KOPT-K1 (cell line): ENCODE measurements around the gene RDH16.
"Not testable (repeated sequence)": the region's sequence is repeated elsewhere in the genome, so short reads cannot be mapped to it uniquely, and the experiment has no call there.

Experiments
- H3K27ac ChIP-seq: fragments of 200-600 bp; sonication (generic); 2 replicates; pipeline ENCODE4 v1.5.1; 2016; ENCODE audit warnings: antibody characterized with exemption, mild to moderate bottlenecking, low read depth, low read length; ENCODE audit not compliant: poor library complexity, severe bottlenecking
- H3K36me3 ChIP-seq: fragments of 200-600 bp; sonication (generic); 2 replicates; pipeline ENCODE4 v1.5.1; 2017; ENCODE audit warnings: antibody characterized with exemption, mild to moderate bottlenecking, low read length, moderate library complexity; ENCODE audit not compliant: insufficient read depth
- H3K9me3 ChIP-seq: fragments of 200-600 bp; sonication (generic); 2 replicates; pipeline ENCODE4 v1.5.1; 2017; ENCODE audit warnings: antibody characterized with exemption, low read length, mild to moderate bottlenecking; ENCODE audit not compliant: insufficient read depth, poor library complexity, severe bottlenecking

The RDH16 gene

GRCh38 chr12:56948881-56949280 is 8.5 kb downstream of the RDH16 start:
- H3K27ac ChIP-seq = no peak overlapping the region
- no peaks in the 10 kb centered on the region for H3K36me3 ChIP-seq
- no peaks in the 10 kb centered on the region for H3K9me3 ChIP-seq

DNA sequence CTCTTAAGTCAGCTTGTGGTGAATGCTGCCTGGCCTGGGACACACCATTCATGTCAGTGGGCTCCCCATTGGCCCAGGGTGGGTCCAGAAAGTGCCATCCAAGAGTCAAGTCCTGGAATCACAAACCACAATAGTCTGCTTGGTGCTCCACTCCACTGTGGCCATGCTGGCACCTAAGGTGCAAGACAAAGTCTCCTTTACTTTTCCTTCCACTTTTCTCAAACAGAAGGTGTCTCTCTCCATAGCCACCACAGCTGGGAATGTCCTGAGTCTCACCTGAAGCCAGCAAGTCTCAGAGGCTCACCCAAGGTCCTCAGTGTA is 9.0 kb downstream of the RDH16 start:
- Histone ChIP-seq H3K9me3 (peaks cover 4% of the 10 kb centered on the region), H3K36me3 (no peaks in the 10 kb centered on the region), H3K27ac (no peak overlapping the region)

DNA sequence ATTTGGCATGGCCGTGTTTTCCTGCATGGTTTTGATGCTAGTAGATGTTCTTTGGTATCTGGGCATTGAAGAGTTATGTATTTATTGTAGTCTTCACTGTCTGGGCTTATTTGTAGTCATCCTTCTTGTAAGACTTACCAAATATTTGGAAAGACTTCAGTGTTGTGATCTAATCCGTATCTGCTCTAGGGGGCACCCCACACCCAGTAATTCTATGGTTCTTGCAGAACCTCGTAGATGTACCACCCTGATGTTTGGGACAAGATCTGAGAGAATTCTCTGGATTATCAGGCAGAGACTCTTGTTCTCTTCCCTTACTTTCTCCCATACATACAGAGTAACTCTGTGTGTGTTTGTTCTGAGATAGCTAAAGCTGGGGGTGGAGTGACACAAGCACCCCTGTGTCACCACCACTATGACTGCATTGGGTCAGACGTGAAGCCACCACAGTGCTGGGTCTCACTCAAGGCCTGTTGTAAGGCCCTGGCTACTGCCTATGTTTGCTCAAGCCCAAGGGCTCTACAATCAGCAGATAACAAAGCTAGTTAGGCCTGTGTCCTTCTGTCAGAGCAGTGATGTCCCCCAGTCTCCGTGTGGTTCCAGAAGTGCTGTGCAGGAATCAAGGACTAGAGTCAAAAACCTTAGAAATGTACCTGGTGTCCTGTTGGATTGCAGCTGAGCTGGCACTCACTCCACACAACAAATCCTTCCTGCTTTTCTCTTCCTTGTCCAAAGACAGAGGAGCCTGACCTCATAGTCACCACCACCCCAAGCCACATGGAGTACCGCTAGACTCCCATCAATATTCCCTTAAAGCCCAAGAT is 9.6 kb downstream of the RDH16 start:
- Histone ChIP-seq H3K9me3 (peaks cover 9% of the 10 kb centered on the region), H3K36me3 (no peaks in the 10 kb centered on the region), H3K27ac (no peak overlapping the region)

GRCh38 chr12:56943878-56944277 is 13.5 kb downstream of the RDH16 start:
- no peaks in the 10 kb centered on the region for H3K36me3 ChIP-seq
- H3K27ac ChIP-seq = no peak overlapping the region
- peaks cover 14% of the 10 kb centered on the region for H3K9me3 ChIP-seq

DNA sequence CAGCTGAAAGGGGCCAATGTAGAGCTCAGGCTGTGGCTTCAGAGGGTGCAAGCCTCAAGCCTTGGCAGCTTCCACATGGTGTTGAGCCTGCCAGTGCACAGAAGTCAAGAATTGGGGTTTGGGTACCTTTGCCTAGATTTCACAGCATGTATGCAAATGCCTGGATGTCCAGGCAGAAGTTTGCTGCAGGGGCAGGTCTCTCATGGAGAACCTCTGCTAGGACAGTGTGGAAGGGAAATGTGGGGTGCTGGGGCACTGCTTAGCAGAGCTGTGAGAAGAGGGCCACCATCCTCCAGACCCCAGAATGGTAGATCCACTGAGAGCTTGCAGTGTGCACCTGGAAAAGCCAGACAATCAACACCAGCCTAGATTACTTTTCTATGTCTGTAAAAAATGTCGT is 14.0 kb downstream of the RDH16 start:
- not testable (repeated sequence) for H3K36me3 ChIP-seq, H3K27ac ChIP-seq
- H3K9me3 ChIP-seq = peaks cover 14% of the 10 kb centered on the region

DNA sequence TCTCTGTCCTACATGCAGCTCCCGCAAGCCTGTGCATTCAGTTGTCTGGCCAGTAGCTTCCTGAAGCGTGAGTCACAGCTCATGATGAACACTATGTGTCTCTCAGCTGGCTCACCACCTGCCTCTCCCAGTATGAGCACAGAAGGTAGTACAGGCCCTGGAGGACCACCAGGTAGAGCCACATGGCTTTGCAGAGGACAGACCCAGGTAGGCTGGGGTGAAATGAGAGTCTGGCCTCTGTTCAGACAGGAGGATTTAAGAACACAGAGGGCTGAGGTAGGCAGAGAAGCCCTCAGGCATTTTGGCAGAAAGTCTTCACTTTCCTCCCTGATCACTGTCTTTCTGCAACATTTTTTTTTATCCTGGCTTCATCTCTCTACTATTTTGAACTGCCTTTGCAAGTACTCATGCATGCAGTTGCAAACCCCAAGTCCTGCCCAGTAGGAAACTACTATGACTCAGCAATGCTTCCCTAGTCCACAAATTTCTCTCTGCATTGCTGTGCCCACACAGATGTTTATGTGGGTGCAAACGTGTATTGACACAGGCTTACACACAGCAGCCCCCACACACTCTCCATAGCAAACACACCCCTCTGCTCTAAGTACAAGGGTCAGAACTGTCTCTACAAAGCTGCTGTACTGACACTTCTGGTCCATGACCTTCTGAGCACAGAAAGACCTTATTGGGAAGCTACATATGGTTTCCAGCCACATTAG is 15.9 kb downstream of the RDH16 start:
- peaks cover 14% of the 10 kb centered on the region for H3K9me3 ChIP-seq
- H3K27ac ChIP-seq = no peak overlapping the region
- no peaks in the 10 kb centered on the region for H3K36me3 ChIP-seq

GRCh38 chr12:56940942-56941298 is 16.5 kb downstream of the RDH16 start:
- H3K27ac ChIP-seq, H3K36me3 ChIP-seq: not testable (repeated sequence)
- peaks cover 14% of the 10 kb centered on the region for H3K9me3 ChIP-seq

GRCh38 chr12:56935752-56936151 is 21.7 kb downstream of the RDH16 start:
- Histone ChIP-seq H3K36me3 (no peaks in the 10 kb centered on the region), H3K9me3 (no peaks in the 10 kb centered on the region), H3K27ac (no peak overlapping the region)

GRCh38 chr12:56935157-56935556 is 22.3 kb downstream of the RDH16 start:
- Histone ChIP-seq H3K27ac (no peak overlapping the region), H3K36me3 (no peaks in the 10 kb centered on the region), H3K9me3 (no peaks in the 10 kb centered on the region)

- Histone ChIP-seq H3K9me3 (no peaks in the 10 kb centered on the region), H3K36me3 (no peaks in the 10 kb centered on the region), H3K27ac (no peak within 1 kb of the TSS)
Observed at GRCh38 chr12:56933826-56934625, 23.4 kb downstream of the RDH16 start, which contains the start of gene SDR9C7. TSS of gene SDR9C7 (minus strand) at chr12:56934408. CDS start at chr12:56934261, 147 bp downstream.

DNA sequence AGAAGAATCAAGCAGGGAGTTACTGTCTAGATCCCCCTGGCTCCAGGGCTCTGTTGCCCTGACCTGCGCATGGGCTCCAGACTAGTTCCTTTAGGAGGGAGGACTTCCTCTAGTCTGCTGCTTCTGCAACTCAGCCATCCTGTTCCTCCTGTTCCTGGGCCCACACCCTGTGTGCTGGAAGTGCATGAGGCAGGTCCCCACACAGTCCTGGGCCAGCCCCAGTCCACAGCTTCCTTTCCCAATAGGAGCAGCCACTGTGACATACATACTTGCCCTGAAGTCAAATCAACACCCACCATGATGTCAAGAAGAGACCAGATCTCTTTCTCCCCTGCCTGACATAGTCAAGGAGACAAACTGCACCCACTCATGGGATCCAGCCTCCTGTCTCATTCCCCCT is 24.5 kb downstream of the RDH16 start:
- no peak overlapping the region for H3K27ac ChIP-seq
- no peaks in the 10 kb centered on the region for H3K9me3 ChIP-seq

GRCh38 chr12:56932146-56932545 is 25.3 kb downstream of the RDH16 start:
- H3K27ac ChIP-seq = peak overlapping the region; percentile 59
- H3K9me3 ChIP-seq = no peaks in the 10 kb centered on the region
- no peaks in the 10 kb centered on the region for H3K36me3 ChIP-seq

More for the DNA sequence above, 24.5 kb downstream of the RDH16 start:
- H3K36me3 ChIP-seq = no peaks in the 10 kb centered on the region

- Histone ChIP-seq H3K9me3 (no peaks in the 10 kb centered on the region), H3K36me3 (no peaks in the 10 kb centered on the region), H3K27ac (peak overlapping the region; percentile 59)
Observed at GRCh38 chr12:56931474-56931978, 25.9 kb downstream of the RDH16 start.

GRCh38 chr12:56930241-56930640 is 27.2 kb downstream of the RDH16 start:
- H3K36me3 ChIP-seq = no peaks in the 10 kb centered on the region
- H3K27ac ChIP-seq = no peak overlapping the region
- H3K9me3 ChIP-seq = no peaks in the 10 kb centered on the region

GRCh38 chr12:56929780-56930179 is 27.6 kb downstream of the RDH16 start:
- no peak overlapping the region for H3K27ac ChIP-seq
- H3K9me3 ChIP-seq = no peaks in the 10 kb centered on the region
- no peaks in the 10 kb centered on the region for H3K36me3 ChIP-seq
